GM23338 (cell line): ENCODE data around the gene SND1. TPM values are rescaled to one million over a fixed set of nuclear protein-coding genes. Genes with fewer than 3 reads are reported as not detected.

Experiments used
- ATAC-seq: fragments of 200-7000 bp; cut with Tn5 transposase; 3 replicates; pipeline ENCODE4 v1.9.1; 2020
- DNase-seq: peaks from one replicate; pipeline ENCODE4 v3.0.0-alpha.2; 2015; ENCODE audit warnings: low spot score
- H2AFZ ChIP-seq: fragments of 200-600 bp; sonication (generic); 2 replicates; pipeline ENCODE4 v1.8.0; 2016; ENCODE audit warnings: antibody characterized with exemption, mild to moderate bottlenecking, moderate library complexity
- H3F3A ChIP-seq: fragments of 200-600 bp; sonication (generic); replicated peaks from 2 replicates; pipeline ENCODE4 v1.8.0; 2017; ENCODE audit warnings: antibody characterized with exemption, mixed run types, low read depth
- H3K27ac ChIP-seq: fragments of 200-600 bp; sonication (generic); 2 replicates; pipeline ENCODE4 v1.6.1; 2016; ENCODE audit warnings: low read depth
- H3K27me3 ChIP-seq: fragments of 200-600 bp; sonication (generic); 2 replicates; pipeline ENCODE4 v1.8.0; 2016; ENCODE audit warnings: mild to moderate bottlenecking, mixed run types, moderate library complexity; ENCODE audit not compliant: insufficient read depth
- H3K36me3 ChIP-seq: fragments of 200-600 bp; sonication (generic); 2 replicates; pipeline ENCODE4 v1.8.0; 2016; ENCODE audit warnings: mild to moderate bottlenecking; ENCODE audit not compliant: insufficient read depth
- H3K4me1 ChIP-seq: fragments of 200-600 bp; sonication (generic); 2 replicates; pipeline ENCODE4 v1.8.0; 2016; ENCODE audit warnings: mild to moderate bottlenecking, moderate library complexity; ENCODE audit not compliant: insufficient read depth
- H3K4me2 ChIP-seq: fragments of 200-600 bp; sonication (generic); 2 replicates; pipeline ENCODE4 v1.7.1; 2017; ENCODE audit warnings: mixed run types
- H3K4me3 ChIP-seq: fragments of 200-600 bp; sonication (generic); 2 replicates; pipeline ENCODE4 v1.6.1; 2016; ENCODE audit warnings: mixed run types
- H3K79me2 ChIP-seq: fragments of 200-600 bp; sonication (generic); replicated peaks from 2 replicates; pipeline ENCODE4 v1.8.0; 2017; ENCODE audit warnings: mild to moderate bottlenecking; ENCODE audit not compliant: insufficient read depth
- H3K9me2 ChIP-seq: fragments of 200-600 bp; sonication (generic); 2 replicates; pipeline ENCODE4 v1.8.0; 2017; ENCODE audit not compliant: insufficient read depth
- H4K20me1 ChIP-seq: fragments of 200-600 bp; sonication (generic); replicated peaks from 2 replicates; pipeline ENCODE4 v1.8.0; 2017; ENCODE audit warnings: mild to moderate bottlenecking; ENCODE audit not compliant: insufficient read depth
- H3K27ac Mint-ChIP-seq: 2 replicates; pipeline ENCODE4 v1.8.0; 2020; ENCODE audit warnings: inconsistent platforms, mild to moderate bottlenecking, moderate library complexity, mixed read lengths
- H3K27me3 Mint-ChIP-seq: 3 replicates; pipeline ENCODE4 v1.8.0; 2022; ENCODE audit warnings: low read depth, mild to moderate bottlenecking, moderate library complexity, mixed read lengths, inconsistent platforms; ENCODE audit not compliant: insufficient read depth, poor library complexity
- H3K36me3 Mint-ChIP-seq: 3 replicates; pipeline ENCODE4 v1.8.0; 2021; ENCODE audit warnings: low read depth, mild to moderate bottlenecking, inconsistent platforms, moderate library complexity, mixed read lengths
- H3K4me1 Mint-ChIP-seq: 3 replicates; pipeline ENCODE4 v1.8.0; 2020; ENCODE audit warnings: mild to moderate bottlenecking, inconsistent platforms, mixed read lengths
- H3K4me3 Mint-ChIP-seq: 3 replicates; pipeline ENCODE4 v1.8.0; 2021; ENCODE audit warnings: moderate library complexity, mild to moderate bottlenecking, inconsistent platforms, mixed read lengths
- H3K9me3 Mint-ChIP-seq: 3 replicates; pipeline ENCODE4 v1.8.0; 2020; ENCODE audit warnings: moderate library complexity, mild to moderate bottlenecking, inconsistent platforms, mixed read lengths
- CREB1 ChIP-seq: fragments of 250-450 bp; sonication (Bioruptor Pico); IDR thresholded peaks from 2 replicates; pipeline ENCODE4 v1.5.0; 2020; ENCODE audit warnings: low read depth, mild to moderate bottlenecking, moderate library complexity
- CTCF ChIP-seq, 2 experiments: fragments of 200-600 bp in 1 of 2; sonication (generic) in 1 of 2; conservative IDR thresholded peaks; 2 replicates each; pipeline versions ENCODE4 v1.5.1 to v1.6.1; 2016 to 2017; ENCODE audit warnings: antibody characterized with exemption in 2 of 2, low read depth in 2 of 2, mild to moderate bottlenecking in 2 of 2, moderate library complexity in 1 of 2
- EZH2phosphoT487 ChIP-seq: fragments of 200-600 bp; sonication (generic); IDR thresholded peaks from one replicate; pipeline ENCODE4 v1.8.1; 2018; ENCODE audit warnings: antibody characterized with exemption; ENCODE audit not compliant: unreplicated experiment
- JUNB ChIP-seq: IDR thresholded peaks from one replicate; pipeline ENCODE4 v1.6.1; 2016; ENCODE audit warnings: antibody characterized with exemption; ENCODE audit not compliant: unreplicated experiment
- POLR2AphosphoS5 ChIP-seq: IDR thresholded peaks from 2 replicates; pipeline ENCODE4 v1.6.1; 2016; ENCODE audit warnings: antibody characterized with exemption, low read depth
- REST ChIP-seq: IDR thresholded peaks from one replicate; pipeline ENCODE4 v1.6.1; 2018; ENCODE audit warnings: antibody characterized with exemption; ENCODE audit not compliant: unreplicated experiment
- STAT1 ChIP-seq: IDR thresholded peaks from one replicate; pipeline ENCODE4 v1.6.1; 2016; ENCODE audit warnings: antibody characterized with exemption; ENCODE audit not compliant: unreplicated experiment
- ZNF114 ChIP-seq: fragments of 250-450 bp; sonication (Bioruptor Pico); IDR thresholded peaks from 2 replicates; pipeline ENCODE4 v1.5.0; 2020; ENCODE audit warnings: mild to moderate bottlenecking, moderate library complexity
- ZNF462 ChIP-seq: fragments of 250-450 bp; sonication (Bioruptor Pico); IDR thresholded peaks from 2 replicates; pipeline ENCODE4 v1.5.0; 2020; ENCODE audit warnings: mild to moderate bottlenecking, moderate library complexity
- polyA plus RNA-seq: library from polyadenylated mRNA; unstranded; fragments of >200 nt; fragmentation: Nextera tagmentation; extraction: Ambion mirVana; gene quantifications from 2 replicates; pipeline ENCODE4 v1.2.1, GENCODE V29; 2016
- total RNA-seq: library from RNA; depleted of rRNA; stranded (reverse); fragments of >200 nt; shearing (Covaris generic); gene quantifications from 2 replicates; pipeline ENCODE4 v1.2.3, GENCODE V29; 2014
- TF ChIP-seq, protein P1 (sequence below): IDR thresholded peaks from 2 replicates; pipeline ENCODE4 v1.6.1; 2016; ENCODE audit warnings: antibody characterized with exemption

The SND1 gene
- total and polyA plus RNA-seq, 2 experiments from 2014 or later, result 107 to 254 TPM

GRCh38 chr7:127802845-127803244 lies 150.9 kb downstream of the SND1 start:
- Histone ChIP-seq H3K79me2 (peaks cover 89% of the 10 kb centered on the region), H2AFZ (no peak overlapping the region), H3F3A (no peaks in the 10 kb centered on the region), H3K36me3 (no peaks in the 10 kb centered on the region), H3K4me2 (no peak overlapping the region), H3K27ac (no peak overlapping the region), H3K27me3 (no peaks in the 10 kb centered on the region), H3K9me2 (no peaks in the 10 kb centered on the region), H3K4me3 (no peak overlapping the region), H3K4me1 (peaks cover 49% of the 10 kb centered on the region), H4K20me1 (peaks cover 31% of the 10 kb centered on the region)
- Mint-ChIP-seq H3K27me3 (peaks cover 1% of the 10 kb centered on the region), H3K9me3 (no peaks in the 10 kb centered on the region), H3K4me1 (peaks cover 46% of the 10 kb centered on the region), H3K36me3 (no peaks in the 10 kb centered on the region), H3K27ac (no peak overlapping the region), H3K4me3 (no peak overlapping the region)
- DNase-seq, result no peak
- TF ChIP-seq ZNF114 (no peak), CTCF (conservative IDR thresholded peaks at IDR 0.05; ENCODE audit: low read depth in 2 of 2) (no peak), EZH2phosphoT487 (no peak), JUNB (no peak), CREB1 (CRISPR knock-in tag) (no peak)
- TF ChIP-seq, protein P1, sequence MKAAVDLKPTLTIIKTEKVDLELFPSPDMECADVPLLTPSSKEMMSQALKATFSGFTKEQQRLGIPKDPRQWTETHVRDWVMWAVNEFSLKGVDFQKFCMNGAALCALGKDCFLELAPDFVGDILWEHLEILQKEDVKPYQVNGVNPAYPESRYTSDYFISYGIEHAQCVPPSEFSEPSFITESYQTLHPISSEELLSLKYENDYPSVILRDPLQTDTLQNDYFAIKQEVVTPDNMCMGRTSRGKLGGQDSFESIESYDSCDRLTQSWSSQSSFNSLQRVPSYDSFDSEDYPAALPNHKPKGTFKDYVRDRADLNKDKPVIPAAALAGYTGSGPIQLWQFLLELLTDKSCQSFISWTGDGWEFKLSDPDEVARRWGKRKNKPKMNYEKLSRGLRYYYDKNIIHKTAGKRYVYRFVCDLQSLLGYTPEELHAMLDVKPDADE, result no peak
- ATAC-seq, result no peak

GRCh38 chr7:127803626-127804025 lies 151.6 kb downstream of the SND1 start:
- Histone ChIP-seq H3K27me3 (no peaks in the 10 kb centered on the region), H4K20me1 (peaks cover 27% of the 10 kb centered on the region)
- H3K27ac Mint-ChIP-seq, result no peak overlapping the region
- TF ChIP-seq REST (no peak), ZNF462 (CRISPR knock-in tag) (no peak), JUNB (no peak), CREB1 (CRISPR knock-in tag) (no peak), POLR2AphosphoS5 (no peak), STAT1 (no peak)

More at GRCh38 chr7:127803626-127804025, 151.6 kb downstream of the SND1 start:
- ATAC-seq, result no peak
- peaks cover 49% of the 10 kb centered on the region for H3K4me1 ChIP-seq
- H3K27ac ChIP-seq, result no peak overlapping the region
- H3F3A ChIP-seq, result no peaks in the 10 kb centered on the region
- H3K36me3 Mint-ChIP-seq, result no peaks in the 10 kb centered on the region
- no peak overlapping the region for H3K4me3 ChIP-seq
- H3K4me2 ChIP-seq, result no peak overlapping the region
- peaks cover 88% of the 10 kb centered on the region for H3K79me2 ChIP-seq
- H3K36me3 ChIP-seq, result no peaks in the 10 kb centered on the region
- DNase-seq, result no peak
- no peak overlapping the region for H3K4me3 Mint-ChIP-seq
- peaks cover 1% of the 10 kb centered on the region for H3K27me3 Mint-ChIP-seq
- no peak overlapping the region for H2AFZ ChIP-seq
- no peaks in the 10 kb centered on the region for H3K9me3 Mint-ChIP-seq
- H3K4me1 Mint-ChIP-seq, result peaks cover 42% of the 10 kb centered on the region
- H3K9me2 ChIP-seq, result no peaks in the 10 kb centered on the region
